Sigmoid colon (tissue), 4 donors: ENCODE data around the gene WNK3.

ENCODE experiments used
- EP300 ChIP-seq, 4 donors: sonication (generic); formaldehyde crosslinking; IDR thresholded peaks; one replicate each; pipeline ENCODE4 v1.6.1; 2017; ENCODE audit warnings: antibody characterized with exemption in 4 of 4
- POLR2A ChIP-seq, 2 donors: fragments of 450-650 bp; IDR thresholded peaks; one replicate each; pipeline ENCODE4 v1.6.1; 2016; ENCODE audit warnings: antibody characterized with exemption in 2 of 2, mild to moderate bottlenecking in 2 of 2, moderate library complexity in 2 of 2
- POLR2AphosphoS5 ChIP-seq, 4 donors: sonication (generic); formaldehyde crosslinking; IDR thresholded peaks; one replicate each; pipeline ENCODE4 v1.6.1; 2017; ENCODE audit warnings: antibody characterized with exemption in 4 of 4
- TF ChIP-seq, protein P1 (sequence below), 4 experiments: fragments of 450-650 bp in 3 of 4; fragments of 200-600 bp in 1 of 4; IDR thresholded peaks; one replicate each; pipeline ENCODE4 v1.5.1; 2016 to 2019; ENCODE audit warnings: antibody characterized with exemption in 4 of 4, mild to moderate bottlenecking in 3 of 4, moderate library complexity in 2 of 4

GRCh38 chrX:54193085-54193821, 164.6 kb downstream of the WNK3 start:
- TF ChIP-seq, protein P1, sequence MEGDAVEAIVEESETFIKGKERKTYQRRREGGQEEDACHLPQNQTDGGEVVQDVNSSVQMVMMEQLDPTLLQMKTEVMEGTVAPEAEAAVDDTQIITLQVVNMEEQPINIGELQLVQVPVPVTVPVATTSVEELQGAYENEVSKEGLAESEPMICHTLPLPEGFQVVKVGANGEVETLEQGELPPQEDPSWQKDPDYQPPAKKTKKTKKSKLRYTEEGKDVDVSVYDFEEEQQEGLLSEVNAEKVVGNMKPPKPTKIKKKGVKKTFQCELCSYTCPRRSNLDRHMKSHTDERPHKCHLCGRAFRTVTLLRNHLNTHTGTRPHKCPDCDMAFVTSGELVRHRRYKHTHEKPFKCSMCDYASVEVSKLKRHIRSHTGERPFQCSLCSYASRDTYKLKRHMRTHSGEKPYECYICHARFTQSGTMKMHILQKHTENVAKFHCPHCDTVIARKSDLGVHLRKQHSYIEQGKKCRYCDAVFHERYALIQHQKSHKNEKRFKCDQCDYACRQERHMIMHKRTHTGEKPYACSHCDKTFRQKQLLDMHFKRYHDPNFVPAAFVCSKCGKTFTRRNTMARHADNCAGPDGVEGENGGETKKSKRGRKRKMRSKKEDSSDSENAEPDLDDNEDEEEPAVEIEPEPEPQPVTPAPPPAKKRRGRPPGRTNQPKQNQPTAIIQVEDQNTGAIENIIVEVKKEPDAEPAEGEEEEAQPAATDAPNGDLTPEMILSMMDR (IDR thresholded peaks at IDR 0.05) = no peak
- TF ChIP-seq POLR2A (IDR thresholded peaks at IDR 0.05) (no peak), POLR2AphosphoS5 (IDR thresholded peaks at IDR 0.05) (no peak), EP300 (IDR thresholded peaks at IDR 0.05) (no peak)
